GM23248 (cell line): Measurements from ENCODE around the gene RAD21L1.

ENCODE experiments used
- EZH2 ChIP-seq: fragments of 200-600 bp; sonication (generic); IDR thresholded peaks from 2 replicates; pipeline ENCODE4 v1.6.1; 2018; ENCODE audit warnings: antibody characterized with exemption, mild to moderate bottlenecking; ENCODE audit not compliant: insufficient read depth, poor library complexity, severe bottlenecking
- EZH2phosphoT487 ChIP-seq: fragments of 200-600 bp; sonication (generic); IDR thresholded peaks from 2 replicates; pipeline ENCODE4 v1.6.1; 2018; ENCODE audit warnings: antibody characterized with exemption, moderate library complexity, mild to moderate bottlenecking, low read depth; ENCODE audit not compliant: insufficient read depth

DNA sequence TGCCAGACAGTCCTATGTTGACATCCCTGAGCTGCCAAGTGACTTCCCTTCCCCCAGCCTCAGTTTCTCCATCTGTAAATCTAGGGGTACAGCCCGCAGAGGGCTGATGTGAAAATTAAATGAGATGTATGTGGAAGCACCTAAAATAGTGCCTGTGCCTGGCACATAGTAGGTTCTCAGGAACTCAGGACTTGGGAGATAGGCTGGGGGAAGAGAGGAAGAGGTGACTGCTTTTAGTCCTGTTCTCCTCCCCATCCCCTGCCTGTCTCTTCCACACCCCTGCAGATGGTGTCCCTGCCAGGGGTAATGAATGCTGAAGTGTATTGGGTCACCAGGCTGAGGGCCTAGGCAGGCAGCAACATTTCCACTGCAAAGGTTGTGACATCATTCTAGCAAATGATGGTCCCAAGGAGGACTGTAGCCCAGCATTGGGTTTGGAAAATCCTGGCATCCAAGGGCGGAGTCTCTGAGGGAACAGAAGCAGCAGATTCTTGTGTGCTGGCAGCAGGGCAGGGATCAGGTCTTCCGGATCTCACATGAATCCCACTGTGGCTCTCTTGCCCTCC is 42.0 kb downstream of the RAD21L1 start:
- TF ChIP-seq EZH2: no peak
- no peak for TF ChIP-seq EZH2phosphoT487
